DOHH2 (cell line): ENCODE results near the gene CASTOR2.
"Not testable (repeated sequence)": the region's sequence is repeated elsewhere in the genome, so short reads cannot be mapped to it uniquely, and the experiment has no call there.

Experiments used
- H3F3A ChIP-seq: fragments of 200-600 bp; sonication (generic), shearing (Covaris generic); 2 replicates; pipeline ENCODE4 v1.6.0; 2016; ENCODE audit warnings: antibody characterized with exemption, mild to moderate bottlenecking; ENCODE audit not compliant: control insufficient read depth, insufficient read depth
- H3K27ac ChIP-seq: fragments of 200-600 bp; sonication (generic); 2 replicates; pipeline ENCODE4 v1.5.1; 2014; ENCODE audit warnings: low read depth, mild to moderate bottlenecking, low read length, moderate library complexity
- H3K27me3 ChIP-seq: fragments of 200-600 bp; sonication (generic); 2 replicates; pipeline ENCODE4 v1.6.1; 2014; ENCODE audit warnings: mild to moderate bottlenecking, low read length, mixed read lengths; ENCODE audit not compliant: control insufficient read depth
- H3K36me3 ChIP-seq: fragments of 200-600 bp; sonication (generic); 2 replicates; pipeline ENCODE4 v1.6.1; 2014; ENCODE audit warnings: mild to moderate bottlenecking, low read length, moderate library complexity, mixed read lengths; ENCODE audit not compliant: control insufficient read depth
- H3K4me1 ChIP-seq: fragments of 200-600 bp; sonication (generic); 2 replicates; pipeline ENCODE4 v1.6.1; 2014; ENCODE audit warnings: mild to moderate bottlenecking, low read length, mixed read lengths; ENCODE audit not compliant: control insufficient read depth
- H3K4me2 ChIP-seq: fragments of 200-600 bp; sonication (generic); 2 replicates; pipeline ENCODE4 v1.6.0; 2014; ENCODE audit warnings: mild to moderate bottlenecking, low read length, moderate library complexity
- H3K4me3 ChIP-seq: fragments of 200-600 bp; sonication (generic); 2 replicates; pipeline ENCODE4 v1.5.1; 2014; ENCODE audit warnings: mild to moderate bottlenecking, low read length, mixed read lengths
- H3K79me2 ChIP-seq: fragments of 200-600 bp; sonication (generic); 2 replicates; pipeline ENCODE4 v1.6.1; 2014; ENCODE audit warnings: mild to moderate bottlenecking, low read length, mixed read lengths; ENCODE audit not compliant: control insufficient read depth
- H3K9me2 ChIP-seq: fragments of 200-600 bp; sonication (generic); replicated peaks from 2 replicates; pipeline ENCODE4 v1.6.1; 2014; ENCODE audit warnings: mild to moderate bottlenecking, low read length, mixed read lengths; ENCODE audit not compliant: control insufficient read depth
- H3K9me3 ChIP-seq: fragments of 200-600 bp; sonication (generic); 2 replicates; pipeline ENCODE4 v1.6.1; 2014; ENCODE audit warnings: antibody characterized with exemption, low read length, mixed read lengths; ENCODE audit not compliant: control insufficient read depth, insufficient read depth
- H4K20me1 ChIP-seq: fragments of 200-600 bp; sonication (generic); 2 replicates; pipeline ENCODE4 v1.6.0; 2014; ENCODE audit warnings: low read depth, mild to moderate bottlenecking, antibody characterized with exemption, low read length, moderate library complexity; ENCODE audit not compliant: control insufficient read depth, insufficient read depth

CASTOR2 gene

GRCh38 chr7:74964511-74965119 is at the start of gene CASTOR2:
Gene CASTOR2, plus strand, starts transcription at chr7:74964705. Its CDS starts 281 bp downstream, at chr7:74964986.
- not testable (repeated sequence) for H3K27me3 ChIP-seq, H4K20me1 ChIP-seq, H3K79me2 ChIP-seq, H3K4me1 ChIP-seq, H3K9me2 ChIP-seq, H3K36me3 ChIP-seq, H3K27ac ChIP-seq, H3K4me3 ChIP-seq, H3K9me3 ChIP-seq, H3F3A ChIP-seq
- H3K4me2 ChIP-seq, result 0 out of 2 replicates have a peak within 1 kb of the TSS, but pooled peaks have one; percentile 19

GRCh38 chr7:74922321-74922890 is 42.1 kb upstream of the CASTOR2 start:
- not testable (repeated sequence) for H3K9me3 ChIP-seq, H3K9me2 ChIP-seq, H3K27ac ChIP-seq, H3K4me2 ChIP-seq, H4K20me1 ChIP-seq, H3K4me1 ChIP-seq, H3K4me3 ChIP-seq, H3K79me2 ChIP-seq, H3K27me3 ChIP-seq, H3F3A ChIP-seq, H3K36me3 ChIP-seq

GRCh38 chr7:74923644-74924043 is 40.9 kb upstream of the CASTOR2 start:
- H3K27me3 ChIP-seq, H3K79me2 ChIP-seq, H3K4me1 ChIP-seq, H3K36me3 ChIP-seq, H3K27ac ChIP-seq, H3K9me3 ChIP-seq, H3F3A ChIP-seq, H3K4me3 ChIP-seq, H4K20me1 ChIP-seq, H3K4me2 ChIP-seq, H3K9me2 ChIP-seq: not testable (repeated sequence)

GRCh38 chr7:74926968-74927367 is 37.5 kb upstream of the CASTOR2 start:
- not testable (repeated sequence) for H3F3A ChIP-seq, H3K4me1 ChIP-seq, H3K4me2 ChIP-seq, H3K36me3 ChIP-seq, H3K4me3 ChIP-seq, H3K27ac ChIP-seq, H4K20me1 ChIP-seq, H3K9me2 ChIP-seq, H3K79me2 ChIP-seq, H3K9me3 ChIP-seq, H3K27me3 ChIP-seq

GRCh38 chr7:74931563-74932328 is 32.8 kb upstream of the CASTOR2 start:
- H3K4me2 ChIP-seq, H4K20me1 ChIP-seq: not testable (repeated sequence)

GRCh38 chr7:74939429-74939828 is 25.1 kb upstream of the CASTOR2 start:
- not testable (repeated sequence) for H3K4me2 ChIP-seq, H3K79me2 ChIP-seq, H3K4me1 ChIP-seq, H3K36me3 ChIP-seq, H3F3A ChIP-seq, H4K20me1 ChIP-seq, H3K27ac ChIP-seq, H3K9me3 ChIP-seq, H3K4me3 ChIP-seq, H3K9me2 ChIP-seq, H3K27me3 ChIP-seq

More at GRCh38 chr7:74931563-74932328, 32.8 kb upstream of the CASTOR2 start:
- not testable (repeated sequence) for H3K27ac ChIP-seq, H3K9me2 ChIP-seq, H3K79me2 ChIP-seq, H3K4me1 ChIP-seq, H3F3A ChIP-seq, H3K36me3 ChIP-seq, H3K27me3 ChIP-seq, H3K9me3 ChIP-seq, H3K4me3 ChIP-seq

GRCh38 chr7:74941302-74942069 is 23.0 kb upstream of the CASTOR2 start:
- not testable (repeated sequence) for H3F3A ChIP-seq, H3K4me3 ChIP-seq, H4K20me1 ChIP-seq, H3K4me1 ChIP-seq, H3K27ac ChIP-seq, H3K27me3 ChIP-seq, H3K9me3 ChIP-seq, H3K36me3 ChIP-seq, H3K9me2 ChIP-seq, H3K79me2 ChIP-seq, H3K4me2 ChIP-seq

GRCh38 chr7:74943923-74944322 is 20.6 kb upstream of the CASTOR2 start:
- not testable (repeated sequence) for H3K36me3 ChIP-seq, H3K4me2 ChIP-seq, H3K27me3 ChIP-seq, H3K27ac ChIP-seq, H3F3A ChIP-seq, H3K4me1 ChIP-seq, H3K9me3 ChIP-seq, H3K4me3 ChIP-seq, H3K9me2 ChIP-seq, H3K79me2 ChIP-seq, H4K20me1 ChIP-seq
